NCI-H187 treated with DMSO at 0.1 percent for 48 hours (cell line): ENCODE measurements around the gene TRIM44.
"Not testable (repeated sequence)": the region's sequence is repeated elsewhere in the genome, so short reads cannot be mapped to it uniquely, and the experiment has no call there.

Experiments
- DNase-seq: peaks from one replicate; lab custom pipeline; 2025; lab: John Stamatoyannopoulos, UW

TRIM44 gene

GRCh38 chr11:35855671-35856070 is 193.1 kb downstream of the TRIM44 start:
- no peak for DNase-seq

GRCh38 chr11:35856259-35856658 is 193.7 kb downstream of the TRIM44 start:
- no peak for DNase-seq

GRCh38 chr11:35856756-35857155 is 194.2 kb downstream of the TRIM44 start:
- DNase-seq, result no peak

- no peak for DNase-seq
Observed at GRCh38 chr11:35857922-35858321, 195.3 kb downstream of the TRIM44 start.

GRCh38 chr11:35859301-35859700 is 196.7 kb downstream of the TRIM44 start:
- DNase-seq, result no peak

- DNase-seq, result not testable (repeated sequence)
Observed at GRCh38 chr11:35860194-35860593, 197.6 kb downstream of the TRIM44 start.

- DNase-seq, result no peak
Observed at GRCh38 chr11:35861191-35861590, 198.6 kb downstream of the TRIM44 start.

- DNase-seq, result no peak
Observed at GRCh38 chr11:35862666-35863065, 200.1 kb downstream of the TRIM44 start.

- DNase-seq, result no peak
Observed at GRCh38 chr11:35864131-35864530, 201.6 kb downstream of the TRIM44 start.

GRCh38 chr11:35866601-35867000 is 204.0 kb downstream of the TRIM44 start:
- no peak for DNase-seq
